SW 1271 (cell line): ENCODE results near the gene FOXO6.

ENCODE experiments used
- DNase-seq, 2 experiments: peaks; one replicate each; lab custom pipeline; 2025; lab: John Stamatoyannopoulos, UW

Gene FOXO6

DNA sequence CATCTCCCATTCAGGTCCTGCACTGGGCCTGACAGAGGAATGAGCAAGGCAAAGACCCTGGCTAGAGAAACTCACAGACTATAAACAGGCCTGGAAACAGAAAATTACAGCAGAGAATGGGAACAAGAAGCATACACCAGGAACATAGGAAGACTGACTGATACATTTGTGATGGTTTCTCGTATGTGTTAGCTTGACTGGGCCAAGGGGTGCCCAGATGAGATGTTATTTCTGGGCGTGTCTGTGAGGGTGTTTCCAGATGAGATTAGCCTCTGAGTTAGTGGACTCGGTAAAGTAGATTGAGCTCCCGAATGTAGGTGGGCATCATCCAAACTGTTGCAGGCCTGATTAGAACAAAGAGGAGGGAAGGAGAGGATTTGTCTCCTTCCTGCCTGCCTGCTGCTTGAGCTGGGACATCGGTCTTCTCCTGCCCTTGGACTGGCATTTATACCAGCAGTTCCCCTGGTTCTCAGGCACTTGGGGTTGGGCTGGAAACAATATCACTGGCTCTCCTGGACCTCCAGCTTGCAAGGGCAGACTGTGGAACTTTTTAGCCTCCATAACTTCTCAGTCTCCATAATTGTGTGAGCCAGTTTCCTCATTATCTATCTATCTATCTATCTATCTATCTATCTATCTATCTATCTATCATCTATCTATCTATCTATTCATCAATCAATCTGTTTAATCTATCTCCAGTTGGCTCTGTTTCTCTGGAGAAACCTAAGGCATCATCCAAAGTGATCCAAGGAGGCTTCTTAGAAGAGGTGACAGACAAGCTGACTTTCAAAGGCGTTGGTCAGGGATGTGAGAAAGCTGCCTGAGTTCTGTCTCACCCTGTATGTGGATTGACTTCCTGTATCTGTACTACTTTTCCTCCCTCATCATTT lies 9.7 kb upstream of the FOXO6 start:
- no peak for DNase-seq

DNA sequence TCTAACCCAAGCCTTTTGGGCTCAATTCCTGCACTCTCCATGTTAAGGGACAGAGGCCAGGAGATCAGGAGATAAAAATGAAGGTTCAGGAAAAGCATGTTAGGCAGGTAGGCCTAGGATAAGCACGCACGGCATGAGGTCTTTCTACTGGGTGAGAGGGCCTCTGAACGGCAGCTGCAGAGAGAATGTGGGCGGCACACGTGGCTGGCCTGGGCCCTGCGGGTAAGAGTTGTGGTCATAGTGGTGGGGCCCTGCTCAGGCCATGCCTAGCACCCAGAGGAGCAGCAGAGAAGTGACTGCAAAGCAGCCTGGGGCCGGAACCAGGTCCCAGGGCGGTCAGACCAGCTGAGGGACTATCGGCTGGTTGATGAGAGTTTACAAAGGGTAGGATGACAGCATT lies 7.5 kb upstream of the FOXO6 start:
- DNase-seq: no peak

DNA sequence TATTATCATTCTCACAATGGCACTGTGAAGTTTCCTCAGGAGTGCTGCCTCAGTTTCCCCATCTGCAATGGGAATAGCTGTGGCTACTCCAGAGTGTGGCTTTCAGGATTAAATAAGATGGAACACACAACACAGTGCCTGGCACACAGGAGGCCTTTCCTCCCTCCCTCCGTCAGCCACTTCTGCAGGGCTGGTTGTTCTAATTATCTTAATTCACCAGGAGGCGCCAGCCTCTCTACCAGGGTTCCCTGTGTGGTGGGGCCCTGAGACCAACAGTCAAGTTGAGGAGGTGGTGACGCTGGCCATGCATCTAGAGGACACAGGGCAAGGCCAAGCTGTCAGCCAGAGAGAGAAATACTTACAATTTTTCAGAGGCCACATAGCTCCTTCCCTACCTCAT lies 6.3 kb upstream of the FOXO6 start:
- no peak for DNase-seq

DNA sequence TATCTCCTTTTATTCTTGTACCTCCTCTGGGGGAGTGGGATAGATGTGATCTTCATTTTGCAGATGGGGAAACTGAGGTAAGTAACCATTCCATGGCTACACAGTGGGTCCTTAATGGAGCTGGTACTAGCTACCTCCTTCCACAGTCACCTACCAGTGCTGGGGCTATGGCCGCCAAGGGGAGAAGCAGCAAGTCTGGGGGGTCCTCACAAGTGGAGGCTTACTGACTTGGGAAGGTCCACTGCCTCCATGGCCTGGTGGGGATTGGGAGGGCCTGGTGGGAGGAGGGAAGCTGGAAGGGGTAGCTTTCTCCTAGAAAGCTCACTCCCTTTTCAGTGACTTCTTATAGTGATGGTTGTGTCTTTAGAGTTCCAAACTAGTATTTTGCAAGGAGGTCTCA lies 5.9 kb upstream of the FOXO6 start:
- DNase-seq: no peak

DNA sequence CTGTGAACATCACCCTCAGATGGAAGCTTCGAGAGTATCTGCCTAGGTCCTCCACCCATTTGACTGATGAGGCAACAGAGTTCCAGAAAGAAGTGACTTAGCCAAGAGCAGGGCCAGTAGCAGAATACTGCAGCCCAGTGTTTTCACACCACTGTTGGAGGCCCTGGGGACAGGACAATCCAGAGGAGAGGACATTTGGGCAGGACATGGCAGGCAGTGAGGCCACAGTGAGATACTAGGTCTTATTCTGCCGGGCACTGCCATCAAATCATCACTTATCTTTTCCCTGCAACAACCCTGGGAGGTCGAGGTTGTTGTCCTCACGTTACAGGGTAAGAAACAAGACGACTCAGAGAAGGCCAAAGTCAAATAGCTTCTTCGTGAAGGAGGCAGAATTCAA lies 5.5 kb upstream of the FOXO6 start:
- DNase-seq: no peak

DNA sequence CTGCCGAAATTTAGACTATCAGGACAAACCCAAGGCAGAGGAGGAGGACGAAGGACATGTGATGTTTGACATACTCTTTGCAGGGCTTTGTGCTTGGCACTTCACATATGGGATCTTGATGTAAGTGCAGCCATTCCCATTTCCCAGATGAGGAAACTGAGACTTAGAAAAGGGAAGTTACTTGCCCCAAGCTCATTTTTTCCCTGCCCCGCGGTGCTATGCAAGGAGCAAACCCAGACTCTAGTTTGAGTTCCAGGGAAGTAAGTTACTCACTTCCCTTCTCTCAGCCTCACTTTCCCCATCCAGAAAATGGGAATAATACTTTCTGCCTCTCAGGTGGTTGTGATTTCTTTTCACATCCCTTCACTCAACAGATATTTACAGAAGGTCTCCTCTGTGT lies 4.5 kb upstream of the FOXO6 start:
- DNase-seq: no peak

DNA sequence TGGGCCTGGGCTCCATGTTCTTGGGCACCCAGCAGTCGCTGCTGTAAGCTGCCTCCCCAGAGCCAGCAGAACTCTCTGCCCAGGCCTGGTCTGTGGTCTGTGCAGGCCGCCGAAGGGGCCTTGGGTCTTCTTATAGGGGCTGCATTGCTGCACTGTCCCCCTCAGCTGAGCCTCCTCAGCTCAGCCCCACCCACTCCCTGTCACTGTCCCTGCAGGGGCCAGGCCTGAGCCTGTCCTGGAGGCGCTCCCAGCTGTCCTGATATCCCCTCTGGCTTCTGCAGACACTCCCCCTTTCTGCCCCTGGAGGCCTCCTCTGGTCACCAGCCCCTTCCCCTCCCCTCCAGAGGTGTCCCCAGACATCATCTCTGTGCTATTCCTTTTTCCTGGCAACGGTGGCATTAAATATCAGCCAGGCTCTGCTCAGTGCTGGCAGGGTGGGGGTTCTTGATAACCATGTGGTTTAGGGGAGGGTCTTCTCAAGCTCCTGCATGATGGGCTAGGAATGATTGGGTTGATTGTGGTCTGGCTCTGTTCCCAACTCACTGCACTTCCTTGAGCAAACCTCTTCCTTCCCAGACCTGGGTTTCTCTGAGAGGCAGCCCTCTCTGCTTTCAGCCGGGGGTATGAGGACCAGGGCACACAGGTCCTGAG lies 3.7 kb upstream of the FOXO6 start:
- DNase-seq: no peak

DNA sequence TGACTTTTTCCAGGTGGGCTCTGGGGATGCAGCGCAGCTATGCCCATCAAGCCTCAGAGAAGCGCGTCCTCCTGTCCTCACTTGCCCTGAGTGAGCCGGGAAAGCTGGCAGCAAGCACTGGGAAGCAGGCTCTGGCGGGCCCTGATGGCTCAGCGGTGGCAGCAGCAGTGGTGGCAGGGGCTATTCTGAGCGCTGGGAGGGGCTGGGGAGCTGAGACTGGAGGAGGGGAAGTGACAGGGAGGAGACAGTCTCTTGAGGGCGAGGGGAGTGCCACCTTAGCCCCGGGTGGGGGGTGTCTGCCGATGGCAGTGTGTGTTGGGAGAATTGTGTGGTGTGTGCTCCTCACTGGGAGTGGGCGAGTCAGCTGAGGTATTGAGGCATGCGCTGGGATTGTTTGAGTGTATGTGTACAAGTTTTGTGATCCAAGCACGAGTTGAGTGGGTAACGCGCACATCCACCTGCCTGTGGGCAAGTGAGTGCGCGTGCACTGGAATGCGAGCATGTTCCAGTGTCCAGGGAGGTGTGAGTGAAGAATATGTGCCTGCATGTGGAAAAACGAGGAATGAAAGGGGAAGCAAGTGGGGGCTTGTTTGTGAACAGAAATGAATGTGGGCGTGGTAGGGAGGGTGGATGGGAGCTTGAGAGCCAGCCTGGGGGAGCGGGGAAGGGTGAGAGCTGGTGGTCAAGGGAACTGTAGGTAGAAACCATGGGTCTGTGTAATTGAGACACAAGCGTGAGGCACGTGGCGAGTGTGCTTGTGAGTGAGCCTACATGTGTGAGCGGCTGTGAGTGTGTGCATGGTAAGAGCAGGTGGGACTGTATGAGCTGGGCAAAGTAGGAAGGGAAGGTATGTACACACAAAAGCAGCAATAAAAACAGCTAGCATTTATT lies 2.9 kb upstream of the FOXO6 start:
- no peak for DNase-seq

DNA sequence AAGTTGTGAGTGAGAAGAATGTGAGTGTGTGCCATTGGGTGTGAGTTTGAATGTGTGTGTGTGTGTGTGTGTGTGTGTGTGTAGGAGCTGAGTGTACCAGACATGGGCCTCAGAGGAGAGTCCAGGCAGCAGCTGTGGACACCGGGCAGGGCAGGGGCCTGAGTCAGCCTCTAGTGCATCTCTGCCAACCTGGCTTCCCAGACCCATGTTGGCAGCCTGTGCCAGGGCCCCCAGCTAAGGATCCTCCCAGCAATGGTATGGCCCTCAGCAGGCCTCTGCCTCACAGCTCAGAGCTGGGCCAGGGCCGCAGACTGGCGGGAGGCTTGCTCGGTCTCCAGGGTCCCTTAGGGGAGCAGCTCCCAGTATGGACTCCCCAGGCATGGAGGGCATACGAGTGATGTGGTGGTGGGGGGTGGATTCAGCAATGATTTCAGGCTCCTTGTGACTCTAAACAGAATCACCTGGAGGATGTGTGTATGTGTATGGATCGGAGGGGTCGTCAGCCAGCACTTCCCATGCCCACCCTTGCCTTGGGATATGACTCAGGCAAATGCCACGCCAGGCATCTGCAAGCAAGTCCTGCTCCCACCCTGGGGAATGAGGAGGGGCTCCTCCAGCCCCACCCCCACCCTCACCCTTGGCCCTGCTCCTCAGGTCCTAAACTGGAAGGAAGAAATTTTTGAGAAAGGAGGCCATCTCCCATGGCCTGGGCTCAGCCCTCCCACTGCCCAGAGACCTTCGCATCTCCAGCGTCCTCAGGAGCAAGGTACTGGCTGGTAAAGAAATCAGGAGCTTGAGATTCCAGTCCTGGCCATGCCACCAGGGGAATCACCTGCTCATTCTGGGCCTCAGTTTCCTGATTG lies 1.8 kb upstream of the FOXO6 start:
- DNase-seq: no peak

DNA sequence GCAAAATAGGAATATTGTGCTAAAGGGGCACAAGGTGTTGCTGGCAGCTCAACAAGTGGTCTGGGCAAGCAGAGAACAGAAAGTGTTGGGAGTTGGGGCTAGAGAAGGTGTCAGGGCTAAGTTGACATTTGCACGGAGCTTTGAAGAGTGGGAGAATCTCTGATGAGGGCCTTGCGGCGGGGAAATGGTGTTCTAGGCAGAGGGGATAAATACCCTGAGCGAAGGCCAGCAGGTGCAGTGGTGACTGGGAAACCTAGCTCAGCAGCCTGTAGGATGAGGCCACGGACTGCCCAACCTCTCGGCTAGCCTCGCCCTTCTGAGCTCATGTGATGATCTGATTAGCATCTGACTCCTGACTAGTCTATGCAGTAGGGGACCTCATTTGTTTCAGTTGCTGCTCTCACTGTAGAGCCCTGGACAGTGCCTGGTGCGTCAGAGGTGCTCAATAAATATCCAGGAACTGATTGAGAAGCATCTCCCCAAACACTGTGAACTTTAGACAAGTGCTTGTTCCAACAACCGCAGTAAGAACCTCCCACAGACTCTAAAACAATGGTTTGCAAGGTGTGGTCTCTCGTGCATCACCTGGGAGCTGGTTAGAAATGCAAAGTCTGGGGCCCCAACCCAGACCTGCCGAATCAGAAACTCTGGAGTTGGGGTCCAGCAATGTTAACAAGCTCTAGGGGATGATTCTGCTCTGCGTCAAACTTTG lies 1.0 kb upstream of the FOXO6 start:
- no peak for DNase-seq

DNA sequence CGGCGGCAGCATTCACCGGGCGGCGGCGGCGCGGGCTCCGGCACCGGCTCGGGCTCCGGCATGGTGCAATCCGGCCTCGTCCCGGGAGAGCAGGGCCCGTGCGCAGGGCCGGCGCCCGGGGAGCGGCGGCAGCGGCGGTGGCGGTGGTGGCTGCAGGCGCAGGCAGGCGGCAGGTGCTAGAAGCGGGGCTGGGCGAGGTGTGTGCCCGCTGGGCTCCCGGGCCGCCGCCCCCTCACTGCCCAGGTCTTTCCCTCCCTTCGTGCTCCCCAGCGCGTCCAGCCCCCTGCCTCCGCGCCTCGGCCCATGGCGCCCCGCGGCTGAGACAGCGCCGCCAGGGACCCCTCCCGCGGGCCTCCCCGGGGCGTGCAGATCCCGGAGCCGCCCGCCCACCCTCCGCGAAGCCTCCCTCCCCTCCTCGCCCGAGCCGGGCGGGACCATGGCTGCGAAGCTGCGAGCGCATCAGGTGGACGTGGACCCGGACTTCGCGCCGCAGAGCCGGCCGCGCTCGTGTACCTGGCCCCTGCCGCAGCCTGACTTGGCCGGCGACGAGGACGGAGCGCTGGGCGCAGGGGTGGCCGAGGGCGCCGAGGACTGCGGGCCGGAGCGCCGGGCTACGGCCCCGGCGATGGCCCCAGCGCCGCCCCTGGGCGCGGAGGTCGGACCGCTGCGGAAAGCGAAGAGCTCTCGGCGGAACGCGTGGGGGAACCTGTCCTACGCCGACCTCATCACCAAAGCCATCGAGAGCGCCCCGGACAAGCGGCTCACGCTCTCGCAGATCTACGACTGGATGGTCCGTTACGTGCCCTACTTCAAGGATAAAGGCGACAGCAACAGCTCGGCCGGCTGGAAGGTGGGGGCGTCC lies 492 bp downstream of the FOXO6 start:
- no peak for DNase-seq

DNA sequence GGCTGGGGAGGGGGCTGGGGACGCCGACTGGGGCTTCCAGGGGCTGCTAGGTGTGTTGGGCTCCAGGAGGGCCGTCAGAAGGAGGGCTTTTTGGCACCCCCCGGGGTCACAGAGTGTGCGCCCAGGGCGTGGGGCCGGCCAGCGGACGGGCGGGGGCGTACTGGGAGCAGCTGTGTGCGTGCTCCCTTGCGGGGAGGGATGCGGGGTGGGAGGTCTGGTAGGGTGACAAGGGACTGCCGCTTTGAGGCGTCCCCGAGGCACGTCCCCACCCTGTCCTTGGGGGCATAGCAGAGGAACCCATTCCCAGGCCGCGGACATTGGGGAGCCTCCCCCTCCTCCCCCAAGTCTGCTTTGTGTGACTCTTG lies 1.1 kb downstream of the FOXO6 start:
- no peak for DNase-seq

DNA sequence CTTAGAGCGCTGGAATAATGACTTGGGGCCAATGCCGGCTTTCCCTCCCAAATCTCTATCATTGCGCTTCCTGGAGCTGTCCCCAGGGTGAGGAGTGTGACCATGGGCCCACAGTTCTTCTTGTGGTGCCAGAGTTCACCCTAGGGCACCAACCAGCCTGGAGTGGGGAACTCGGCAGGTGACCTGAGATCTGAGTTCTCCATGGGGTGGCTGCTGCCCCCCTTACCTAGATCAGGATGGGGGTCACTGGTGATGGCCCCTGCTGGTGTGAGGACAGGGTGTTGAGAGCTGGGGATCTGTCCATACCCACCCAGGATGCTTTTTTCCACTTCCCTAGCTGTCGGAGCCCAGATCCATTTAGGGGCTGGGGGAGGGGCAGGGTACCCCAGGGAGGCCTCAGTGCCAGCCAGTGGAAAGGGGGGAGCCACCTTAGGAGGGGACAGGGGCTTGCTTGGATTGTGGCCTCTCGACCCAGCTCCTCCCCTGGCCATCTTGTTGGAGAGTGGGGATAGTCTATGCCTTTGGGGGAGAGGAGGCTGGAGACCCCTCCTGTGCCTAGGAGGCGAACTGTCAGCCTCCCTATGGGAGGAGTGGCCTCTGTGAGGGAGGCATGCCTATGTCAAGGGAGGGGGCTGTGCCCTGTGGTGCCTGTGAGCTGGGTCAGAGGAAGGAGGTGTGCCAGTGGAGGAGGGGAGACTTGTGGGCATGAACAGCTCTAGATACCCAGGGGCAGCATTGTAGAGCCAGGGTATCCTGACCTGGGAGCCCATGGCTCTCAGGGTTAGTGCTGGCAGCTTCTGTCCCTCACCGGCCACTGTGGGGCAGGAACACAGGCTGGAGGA lies 1.7 kb downstream of the FOXO6 start:
- DNase-seq: no peak

DNA sequence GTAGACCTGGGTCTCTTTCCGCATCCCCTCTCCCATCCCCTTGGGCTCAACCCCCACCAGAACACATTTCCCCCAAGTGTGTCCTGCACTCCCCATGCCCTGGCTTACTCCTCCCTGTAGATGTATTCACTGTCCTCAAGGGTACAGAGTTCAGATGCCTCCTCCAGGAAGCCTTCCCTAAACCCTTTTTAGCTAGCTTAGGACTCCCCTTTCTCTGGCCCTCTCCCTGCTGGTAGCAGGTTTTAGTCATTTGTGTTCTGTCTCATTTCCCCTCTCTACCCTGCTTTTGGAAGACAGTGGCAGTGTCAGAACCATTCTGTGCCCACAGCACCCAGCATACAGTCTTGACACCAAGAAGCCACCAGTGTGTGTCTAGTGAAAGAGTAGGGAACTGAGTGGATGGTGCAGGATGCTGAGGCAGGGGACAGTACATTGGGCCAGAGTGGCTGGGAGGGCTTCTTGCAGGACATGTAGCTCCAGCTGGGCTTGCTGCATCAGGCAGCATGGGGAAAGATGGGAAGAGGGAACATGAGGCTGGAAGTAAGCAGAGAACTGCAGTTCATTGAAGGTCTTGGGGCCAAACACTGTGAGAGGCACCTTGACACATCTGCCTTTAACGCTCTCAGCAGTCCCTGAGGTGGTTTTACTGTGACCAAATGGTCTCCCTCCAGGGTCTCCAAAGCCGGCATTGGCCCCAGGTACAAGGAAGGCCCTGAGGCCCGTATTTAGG lies 2.5 kb downstream of the FOXO6 start:
- no peak for DNase-seq

DNA sequence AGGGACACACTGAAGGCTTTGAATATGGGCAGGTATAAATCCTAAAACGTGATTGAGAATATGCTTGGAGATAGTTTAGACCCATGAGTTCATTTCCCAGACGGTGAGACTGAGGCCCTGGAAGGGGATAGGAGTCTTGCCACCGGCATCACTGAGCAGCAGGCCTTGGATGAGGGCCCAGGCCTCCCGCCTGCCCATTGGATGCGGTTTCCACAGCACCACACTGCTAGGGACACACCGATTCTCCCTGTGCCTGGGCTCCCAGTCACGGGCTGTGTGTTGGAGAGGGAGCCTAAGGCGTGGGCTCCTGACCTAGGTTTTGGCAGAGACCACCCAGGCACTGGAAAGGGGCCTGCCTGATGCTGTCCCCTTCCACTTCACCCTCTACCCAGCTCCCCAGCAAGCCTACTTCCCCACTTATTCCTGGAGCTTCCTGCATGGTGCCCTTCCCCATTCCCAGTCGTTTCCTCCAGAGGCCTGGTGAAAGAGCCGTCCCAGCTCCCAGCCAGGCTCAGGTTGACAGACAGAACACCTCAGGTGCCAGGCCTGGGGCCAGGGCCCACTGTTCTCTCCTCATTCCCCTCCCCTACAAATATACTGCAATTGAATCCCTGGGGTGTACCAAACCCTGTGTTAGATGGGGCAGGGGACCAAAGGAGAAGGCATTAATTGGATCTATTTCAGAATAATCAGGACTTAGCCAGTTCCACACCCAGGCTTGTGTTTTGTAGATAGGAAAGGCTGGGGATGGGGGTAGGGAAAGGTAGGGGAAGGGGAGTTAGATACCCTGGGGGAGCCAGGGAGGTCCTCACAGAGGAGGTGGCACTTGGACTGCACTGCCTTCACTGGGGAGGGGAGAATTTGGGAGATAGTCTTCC lies 3.4 kb downstream of the FOXO6 start:
- DNase-seq: no peak

DNA sequence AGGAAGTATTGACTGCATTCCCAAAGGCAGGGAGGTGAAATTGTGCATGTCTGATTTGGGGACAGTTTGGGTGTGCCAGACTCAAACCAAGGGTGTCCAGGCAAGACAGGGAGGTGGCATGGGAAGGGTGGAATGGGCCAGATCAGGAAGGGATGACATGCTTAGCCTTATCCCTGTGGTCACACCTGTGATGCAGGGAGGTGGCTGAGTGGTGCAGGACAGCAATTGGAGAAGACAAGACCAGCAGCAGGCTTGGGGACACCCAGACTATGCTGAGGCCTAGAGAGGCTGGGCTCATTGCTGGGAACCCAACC lies 4.0 kb downstream of the FOXO6 start:
- no peak for DNase-seq

DNA sequence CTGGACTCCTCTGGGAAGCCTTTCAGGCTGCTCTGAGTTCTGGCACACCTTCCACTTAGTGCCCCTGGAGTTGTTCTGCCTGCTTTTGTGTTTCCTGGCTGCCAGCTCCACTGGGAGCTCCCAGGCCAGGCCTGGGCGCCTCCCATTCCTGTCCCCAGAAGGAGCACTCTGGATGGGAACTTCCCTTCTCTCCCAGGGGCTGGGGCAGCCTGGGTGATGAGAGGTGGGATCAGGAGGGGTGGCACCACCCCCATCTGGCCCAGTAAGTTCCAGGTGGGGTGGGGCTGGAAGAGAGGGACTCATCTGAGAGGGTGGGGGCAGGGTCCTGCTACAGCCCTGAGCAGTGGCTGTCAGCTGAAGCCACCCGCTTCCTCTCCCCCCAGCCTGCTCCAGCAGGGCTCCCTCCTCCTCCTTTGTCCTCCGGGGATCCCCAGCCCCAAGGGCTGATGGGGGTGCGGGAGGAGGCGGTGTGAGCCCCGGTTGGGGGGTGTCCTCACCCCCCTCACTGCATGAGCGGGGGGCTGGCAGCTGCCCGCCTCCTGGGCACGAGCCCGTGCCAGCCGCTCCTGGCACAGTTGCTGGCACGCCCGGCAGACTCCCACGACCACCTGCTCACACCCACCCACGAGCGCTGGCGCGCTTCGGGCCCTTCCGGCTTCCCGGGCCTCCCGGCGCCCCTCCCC lies 4.7 kb downstream of the FOXO6 start:
- DNase-seq: no peak
